Esophagus muscularis mucosa (tissue), 4 donors: ENCODE measurements around the gene RFK. TPM values are rescaled to one million over a fixed set of nuclear protein-coding genes. Genes with fewer than 3 reads are reported as not detected.

Source experiments
- DNase-seq: peaks from one replicate; pipeline ENCODE4 v3.0.0-alpha.2; 2017; ENCODE audit errors: extremely low spot score
- H3K27ac ChIP-seq, 4 donors: fragments of 200-600 bp; sonication (generic); replicated peaks in 1 of 4; 1 replicate in 3 of 4; 2 replicates in 1 of 4; pipeline ENCODE4 v1.5.1; 2016 to 2019; ENCODE audit warnings: mild to moderate bottlenecking in 1 of 4
- H3K27me3 ChIP-seq, 4 donors: fragments of 200-600 bp; sonication (generic); one replicate each; pipeline versions ENCODE4 v1.5.1 to v1.6.0; 2016 to 2019
- H3K36me3 ChIP-seq, 4 donors: fragments of 200-600 bp; sonication (generic); one replicate each; pipeline ENCODE4 v1.5.1; 2016 to 2019
- H3K4me1 ChIP-seq, 4 donors: fragments of 200-600 bp; sonication (generic); one replicate each; pipeline ENCODE4 v1.5.1; 2016 to 2019
- H3K4me3 ChIP-seq, 4 donors: fragments of 200-600 bp; sonication (generic); 1 replicate in 2 of 4; 2 replicates in 2 of 4; pipeline ENCODE4 v1.5.1; 2016 to 2019; ENCODE audit warnings: mild to moderate bottlenecking in 4 of 4, moderate library complexity in 1 of 4
- H3K9me3 ChIP-seq, 4 donors: fragments of 200-600 bp; sonication (generic); 1 replicate in 3 of 4; 2 replicates in 1 of 4; pipeline ENCODE4 v1.5.1; 2016 to 2019
- EP300 ChIP-seq: sonication (generic); formaldehyde crosslinking; IDR thresholded peaks from one replicate; pipeline ENCODE4 v1.6.1; 2017; ENCODE audit warnings: antibody characterized with exemption
- POLR2A ChIP-seq: fragments of 450-650 bp; IDR thresholded peaks from one replicate; pipeline ENCODE4 v1.6.1; 2017; ENCODE audit warnings: antibody characterized with exemption, moderate library complexity, mild to moderate bottlenecking, low read depth
- POLR2AphosphoS5 ChIP-seq, 2 donors: sonication (generic); formaldehyde crosslinking; IDR thresholded peaks; one replicate each; pipeline ENCODE4 v1.6.1; 2017; ENCODE audit warnings: antibody characterized with exemption in 2 of 2
- WGBS: methylation state at CpG from one replicate; pipeline ENCODE4 v1.1.5; 2018; 5-methylcytosine and 5-hydroxymethylcytosine counted together
- intact Hi-C: fragments of 100-400 bp; cut with DNase I; formaldehyde crosslinking; loops from one replicate; pipeline ENCODE4 v1.15.1; 2023
- total RNA-seq, 4 donors: library from RNA; depleted of rRNA; stranded (reverse); fragments of >200 nt; gene quantifications; one replicate each; pipeline versions ENCODE4 v1.1.0 to v1.2.1, GENCODE V29; 2016
- TF ChIP-seq, protein P1 (sequence below), 3 experiments: fragments of 200-600 bp in 2 of 3; fragments of 450-650 bp in 1 of 3; sonication (generic) in 2 of 3; IDR thresholded peaks; one replicate each; pipeline ENCODE4 v1.5.1; 2017 to 2019; ENCODE audit warnings: antibody characterized with exemption in 3 of 3, mild to moderate bottlenecking in 2 of 3, moderate library complexity in 1 of 3

Gene RFK
- total RNA-seq, 4 donors from 2014 or later: 19.1 to 27.3 (median 19.6) TPM

DNA sequence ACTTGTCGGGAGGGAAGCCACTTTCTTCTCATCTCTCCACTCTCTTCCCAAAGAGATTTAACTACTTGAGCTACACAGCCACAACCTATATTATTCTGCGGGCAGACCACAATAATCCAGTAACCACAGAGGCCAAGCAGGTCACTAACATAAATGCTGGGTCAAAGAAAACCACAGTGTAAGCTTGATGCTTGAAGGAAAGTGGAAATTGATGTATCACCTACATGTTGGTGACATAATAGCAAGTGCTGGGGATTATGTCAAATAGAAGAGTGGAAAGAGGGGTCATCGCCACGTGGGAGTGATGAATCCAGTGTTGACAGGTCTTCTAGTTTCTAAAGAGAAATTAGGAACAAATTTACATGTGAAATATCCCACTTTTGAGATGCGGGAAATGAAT, 40.9 kb downstream of the RFK start:
- no peaks in the 10 kb centered on the region for H3K4me1 ChIP-seq
- no peak for DNase-seq
- no peak overlapping the region for H3K27ac ChIP-seq
- H3K4me3 ChIP-seq: no peak overlapping the region
- intact Hi-C loops: no loop called here
- WGBS: 51% methylated on average over 5 of the region's 5 CpGs
- no peaks in the 10 kb centered on the region for H3K9me3 ChIP-seq
- no peaks in the 10 kb centered on the region for H3K27me3 ChIP-seq
- H3K36me3 ChIP-seq: no peaks in the 10 kb centered on the region
- TF ChIP-seq POLR2AphosphoS5 (IDR thresholded peaks at IDR 0.05) (no peak), EP300 (no peak), POLR2A (no peak)
- TF ChIP-seq, protein P1, sequence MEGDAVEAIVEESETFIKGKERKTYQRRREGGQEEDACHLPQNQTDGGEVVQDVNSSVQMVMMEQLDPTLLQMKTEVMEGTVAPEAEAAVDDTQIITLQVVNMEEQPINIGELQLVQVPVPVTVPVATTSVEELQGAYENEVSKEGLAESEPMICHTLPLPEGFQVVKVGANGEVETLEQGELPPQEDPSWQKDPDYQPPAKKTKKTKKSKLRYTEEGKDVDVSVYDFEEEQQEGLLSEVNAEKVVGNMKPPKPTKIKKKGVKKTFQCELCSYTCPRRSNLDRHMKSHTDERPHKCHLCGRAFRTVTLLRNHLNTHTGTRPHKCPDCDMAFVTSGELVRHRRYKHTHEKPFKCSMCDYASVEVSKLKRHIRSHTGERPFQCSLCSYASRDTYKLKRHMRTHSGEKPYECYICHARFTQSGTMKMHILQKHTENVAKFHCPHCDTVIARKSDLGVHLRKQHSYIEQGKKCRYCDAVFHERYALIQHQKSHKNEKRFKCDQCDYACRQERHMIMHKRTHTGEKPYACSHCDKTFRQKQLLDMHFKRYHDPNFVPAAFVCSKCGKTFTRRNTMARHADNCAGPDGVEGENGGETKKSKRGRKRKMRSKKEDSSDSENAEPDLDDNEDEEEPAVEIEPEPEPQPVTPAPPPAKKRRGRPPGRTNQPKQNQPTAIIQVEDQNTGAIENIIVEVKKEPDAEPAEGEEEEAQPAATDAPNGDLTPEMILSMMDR (IDR thresholded peaks at IDR 0.05): no peak

DNA sequence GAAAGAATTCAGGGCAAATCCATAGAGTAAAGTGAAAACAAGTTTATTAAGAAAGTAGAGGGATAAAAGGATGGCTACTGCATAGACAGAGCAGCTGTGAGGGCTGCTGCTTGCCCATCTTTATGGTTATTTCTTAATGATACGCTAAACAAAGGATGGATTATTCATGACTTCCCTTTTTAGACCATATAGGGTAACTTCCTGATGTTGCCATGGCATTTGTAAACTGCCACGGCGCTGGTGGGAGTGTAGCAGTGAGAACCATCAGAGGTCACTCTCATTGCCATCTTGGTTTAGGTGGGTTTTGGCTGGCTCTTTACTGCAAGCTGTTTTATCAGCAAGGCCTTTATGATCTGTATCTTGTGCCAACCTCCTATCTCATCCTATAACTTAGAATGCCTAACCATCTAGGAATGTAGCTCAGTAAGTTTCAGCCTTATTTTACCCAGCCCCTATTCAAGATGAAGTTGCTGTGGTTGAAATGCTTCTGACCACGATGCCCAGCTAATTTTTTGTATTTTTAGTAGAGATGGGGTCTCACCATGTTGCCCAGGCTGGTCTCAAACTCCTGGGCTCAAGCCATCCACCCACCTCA, 42.1 kb downstream of the RFK start:
- TF ChIP-seq POLR2AphosphoS5 (IDR thresholded peaks at IDR 0.05) (no peak), EP300 (no peak), POLR2A (no peak)
- TF ChIP-seq, protein P1 (IDR thresholded peaks at IDR 0.05): no peak
- 71% methylated on average over 4 of the region's 4 CpGs for WGBS
- Histone ChIP-seq H3K9me3 (no peaks in the 10 kb centered on the region), H3K27ac (no peak overlapping the region), H3K4me1 (no peaks in the 10 kb centered on the region), H3K36me3 (no peaks in the 10 kb centered on the region), H3K27me3 (no peaks in the 10 kb centered on the region), H3K4me3 (no peak overlapping the region)
- intact Hi-C loops: no loop called here
- DNase-seq: no peak

DNA sequence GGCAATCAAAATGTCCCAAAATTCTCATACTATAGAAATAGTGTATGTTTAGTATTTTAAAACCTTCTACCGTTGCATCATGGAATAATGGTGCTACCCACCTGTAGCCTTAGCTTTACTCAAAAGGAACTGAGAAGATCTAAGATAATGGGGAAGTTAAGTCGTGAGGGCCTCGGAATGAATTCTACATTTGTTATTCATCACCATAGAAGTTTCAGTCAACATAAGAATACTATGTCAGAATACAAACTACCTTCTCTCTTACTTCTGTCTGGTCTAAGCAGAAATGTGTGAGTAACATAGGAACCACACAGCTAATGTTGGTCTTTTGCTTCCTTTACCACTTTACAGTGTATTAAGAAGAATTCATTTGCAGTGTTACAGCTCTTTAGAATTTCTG, 43.2 kb downstream of the RFK start:
- H3K4me1 ChIP-seq: no peaks in the 10 kb centered on the region
- H3K4me3 ChIP-seq: no peak overlapping the region
- WGBS: 57% methylated on average over 3 of the region's 3 CpGs
- no peak overlapping the region for H3K27ac ChIP-seq
- no peaks in the 10 kb centered on the region for H3K27me3 ChIP-seq
- no peaks in the 10 kb centered on the region for H3K36me3 ChIP-seq
- H3K9me3 ChIP-seq: no peaks in the 10 kb centered on the region
- no peak for DNase-seq
- TF ChIP-seq POLR2AphosphoS5 (IDR thresholded peaks at IDR 0.05) (no peak), EP300 (no peak), POLR2A (no peak)
- TF ChIP-seq, protein P1 (IDR thresholded peaks at IDR 0.05): no peak
- intact Hi-C loops: no loop called here

DNA sequence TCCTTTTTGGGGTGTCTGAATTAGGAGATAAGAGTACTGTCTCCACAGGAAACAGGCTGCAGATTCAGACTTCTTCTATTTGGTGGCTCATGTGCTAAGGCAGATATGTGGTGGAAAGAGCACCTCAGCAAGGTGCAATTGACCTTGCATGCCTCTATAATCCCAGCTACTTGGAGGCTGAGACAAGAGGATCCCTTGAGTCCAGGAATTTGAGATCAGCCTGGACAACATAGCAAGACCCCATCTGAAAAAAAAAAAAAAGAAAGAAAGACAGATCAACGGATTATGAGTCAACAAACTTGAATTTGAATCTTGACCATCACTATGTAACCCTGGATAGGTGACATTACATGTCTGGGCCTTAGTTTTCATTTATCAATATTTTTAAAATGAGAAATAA, 44.4 kb downstream of the RFK start:
- H3K4me1 ChIP-seq: no peaks in the 10 kb centered on the region
- no peak overlapping the region for H3K4me3 ChIP-seq
- no peak for DNase-seq
- H3K36me3 ChIP-seq: no peaks in the 10 kb centered on the region
- H3K27me3 ChIP-seq: no peaks in the 10 kb centered on the region
- TF ChIP-seq, protein P1 (IDR thresholded peaks at IDR 0.05): no peak
- no peak for TF ChIP-seq POLR2AphosphoS5 (IDR thresholded peaks at IDR 0.05)
- no peak for TF ChIP-seq POLR2A
- no peak for TF ChIP-seq EP300
- 56% methylated on average over 1 of the region's 1 CpG for WGBS
- H3K27ac ChIP-seq: no peak overlapping the region
- intact Hi-C loops: no loop called here
- no peaks in the 10 kb centered on the region for H3K9me3 ChIP-seq

DNA sequence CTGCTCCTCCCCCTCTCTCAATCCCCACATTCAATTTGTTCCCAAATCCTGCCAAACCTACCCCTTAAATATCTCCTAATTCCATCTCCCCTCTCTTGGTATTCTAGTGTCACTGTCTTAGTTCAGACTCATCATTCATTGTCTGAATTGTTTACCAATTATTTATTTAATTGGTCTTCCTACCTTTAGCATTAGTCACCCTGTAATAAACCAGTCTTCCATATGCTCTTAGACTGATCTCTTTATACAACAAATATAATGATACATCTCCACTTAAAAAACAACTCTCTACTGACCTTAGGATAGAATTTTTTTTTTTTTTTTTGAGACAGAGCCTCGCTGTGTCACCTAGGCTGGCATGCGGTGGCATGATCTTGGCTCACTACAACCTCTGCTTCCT, 51.4 kb downstream of the RFK start:
- Histone ChIP-seq H3K27ac (no peak overlapping the region), H3K27me3 (no peaks in the 10 kb centered on the region), H3K36me3 (no peaks in the 10 kb centered on the region), H3K4me1 (no peaks in the 10 kb centered on the region), H3K4me3 (no peak overlapping the region), H3K9me3 (no peaks in the 10 kb centered on the region)
- intact Hi-C loops: no loop called here
- no peak for TF ChIP-seq EP300
- TF ChIP-seq POLR2A: no peak
- no peak for TF ChIP-seq POLR2AphosphoS5 (IDR thresholded peaks at IDR 0.05)
- TF ChIP-seq, protein P1 (IDR thresholded peaks at IDR 0.05): no peak
- DNase-seq: no peak
- 91% methylated on average over 2 of the region's 2 CpGs for WGBS
